Testis (tissue), 3 donors: ENCODE measurements around the gene NIN. TPM values are rescaled to one million over a fixed set of nuclear protein-coding genes. Genes with fewer than 3 reads are reported as not detected.
"Not testable (repeated sequence)": the region's sequence is repeated elsewhere in the genome, so short reads cannot be mapped to it uniquely, and the experiment has no call there.

Source experiments
- DNase-seq: peaks from one replicate; pipeline ENCODE4 v3.0.0-alpha.2; 2019
- H3K27ac ChIP-seq, 2 donors: fragments of 200-600 bp; sonication (generic); one replicate each; pipeline ENCODE4 v1.5.1; 2019
- H3K27me3 ChIP-seq: fragments of 200-600 bp; sonication (generic); one replicate; pipeline ENCODE4 v1.5.1; 2019
- H3K36me3 ChIP-seq: fragments of 200-600 bp; sonication (generic); one replicate; pipeline ENCODE4 v1.5.1; 2017; ENCODE audit warnings: low read depth; ENCODE audit errors: missing control alignments
- H3K4me1 ChIP-seq: fragments of 200-600 bp; sonication (generic); one replicate; pipeline ENCODE4 v1.5.1; 2019
- H3K4me3 ChIP-seq, 2 donors: fragments of 200-600 bp; sonication (generic); one replicate each; pipeline ENCODE4 v1.5.1; 2017 to 2019
- H3K9me3 ChIP-seq: fragments of 200-600 bp; sonication (generic); one replicate; pipeline ENCODE4 v1.5.1; 2017
- CTCF ChIP-seq, 3 experiments: fragments of 450-650 bp in 2 of 3; fragments of 200-600 bp in 1 of 3; sonication (generic) in 1 of 3; IDR thresholded peaks; one replicate each; pipeline ENCODE4 v1.5.1; 2016 to 2019; ENCODE audit warnings: antibody characterized with exemption in 3 of 3, mild to moderate bottlenecking in 2 of 3, moderate library complexity in 1 of 3
- POLR2A ChIP-seq: fragments of 450-650 bp; IDR thresholded peaks from one replicate; pipeline ENCODE4 v1.6.1; 2017; ENCODE audit warnings: antibody characterized with exemption, mild to moderate bottlenecking, moderate library complexity
- WGBS, 2 donors: methylation state at CpG; one replicate each; pipeline ENCODE4 v1.1.5; 2018; 5-methylcytosine and 5-hydroxymethylcytosine counted together
- intact Hi-C: fragments of 100-400 bp; cut with DNase I; formaldehyde crosslinking; loops from one replicate; pipeline ENCODE4 v1.15.1; 2023; ENCODE audit warnings: low total_unique reads
- polyA plus RNA-seq: library from polyadenylated mRNA; stranded (reverse); fragments of 350-450 nt; fragmentation: Illumina TruSeq; extraction: RNeasy Lipid Tissue Mini Kit (QIAGEN cat#74804); gene quantifications from one replicate; pipeline ENCODE4 v1.2.3, GENCODE V29; 2014; ENCODE audit warnings: low read depth, low replicate concordance; ENCODE audit not compliant: insufficient read depth
- total RNA-seq, 2 donors: library from RNA; depleted of rRNA; stranded (reverse); fragments of >200 nt; gene quantifications; one replicate each; pipeline ENCODE4 v1.2.3, GENCODE V29; 2016

The NIN gene
- total and polyA plus RNA-seq, 3 donors from 2014 or later = 4.4 to 16.5 (median 9.3) TPM

GRCh38 chr14:50697659-50698290 lies 133.2 kb downstream of the NIN start:
- WGBS, 2 donors = 75% methylated on average over 4 of the region's 4 CpGs

GRCh38 chr14:50694260-50694659 lies 136.7 kb downstream of the NIN start:
- WGBS, 2 donors = 91 to 95% methylated on average over 3 of the region's 3 CpGs
- H3K27ac ChIP-seq = not testable (repeated sequence)

More at GRCh38 chr14:50697659-50698290, 133.2 kb downstream of the NIN start:
- no peak for DNase-seq
- Histone ChIP-seq H3K27me3 (no peaks in the 10 kb centered on the region), H3K27ac (no peak overlapping the region), H3K4me3 (no peak overlapping the region), H3K36me3 (no peaks in the 10 kb centered on the region), H3K9me3 (no peaks in the 10 kb centered on the region), H3K4me1 (no peaks in the 10 kb centered on the region)
- no peak for TF ChIP-seq POLR2A
- TF ChIP-seq CTCF (IDR thresholded peaks at IDR 0.05) = no peak
- intact Hi-C loops = no loop called here

GRCh38 chr14:50688875-50689274 lies 142.1 kb downstream of the NIN start:
- no peak for DNase-seq
- H3K27me3 ChIP-seq = no peaks in the 10 kb centered on the region
- H3K4me1 ChIP-seq = no peaks in the 10 kb centered on the region
- no peak overlapping the region for H3K27ac ChIP-seq
- H3K9me3 ChIP-seq = no peaks in the 10 kb centered on the region
- no peak overlapping the region for H3K4me3 ChIP-seq
- TF ChIP-seq POLR2A (no peak), CTCF (IDR thresholded peaks at IDR 0.05) (no peak)
- 94 to 100% methylated on average over 1 of the region's 1 CpG for WGBS, 2 donors
- intact Hi-C loops = no loop called here
- no peaks in the 10 kb centered on the region for H3K36me3 ChIP-seq

More at GRCh38 chr14:50694260-50694659, 136.7 kb downstream of the NIN start:
- DNase-seq, H3K36me3 ChIP-seq, H3K27me3 ChIP-seq, H3K9me3 ChIP-seq, H3K4me1 ChIP-seq, H3K4me3 ChIP-seq, intact Hi-C loops: not testable (repeated sequence)

- TF ChIP-seq POLR2A (no peak), CTCF (IDR thresholded peaks at IDR 0.05) (no peak)
- intact Hi-C loops = no loop called here
Observed at GRCh38 chr14:50679674-50680073, 151.3 kb downstream of the NIN start.

GRCh38 chr14:50678163-50678562 lies 152.8 kb downstream of the NIN start:
- 84 to 90% methylated on average over 5 of the region's 5 CpGs for WGBS, 2 donors
- no peaks in the 10 kb centered on the region for H3K36me3 ChIP-seq
- TF ChIP-seq POLR2A (no peak), CTCF (IDR thresholded peaks at IDR 0.05) (no peak)
- DNase-seq = no peak
- H3K9me3 ChIP-seq = no peaks in the 10 kb centered on the region
- H3K27me3 ChIP-seq = no peaks in the 10 kb centered on the region
- H3K27ac ChIP-seq = no peak overlapping the region
- peaks cover 3% of the 10 kb centered on the region for H3K4me1 ChIP-seq
- intact Hi-C loops = no loop called here
- no peak overlapping the region for H3K4me3 ChIP-seq

More at GRCh38 chr14:50679674-50680073, 151.3 kb downstream of the NIN start:
- Histone ChIP-seq H3K27ac (no peak overlapping the region), H3K27me3 (no peaks in the 10 kb centered on the region), H3K4me1 (no peaks in the 10 kb centered on the region), H3K9me3 (no peaks in the 10 kb centered on the region), H3K36me3 (no peaks in the 10 kb centered on the region), H3K4me3 (no peak overlapping the region)
- DNase-seq = no peak
